ENCODE measurements around the gene OXLD1. TPM values are rescaled to one million over a fixed set of nuclear protein-coding genes. Genes with fewer than 3 reads are reported as not detected.

OXLD1 gene
- total RNA-seq, 1 donor from 2014 or later = 24.7 TPM

- Mint-ChIP-seq H3K27ac (ENCODE audit: unreplicated experiment) (peak overlapping the region; percentile 82), H3K9me3 (ENCODE audit: unreplicated experiment) (peaks cover 15% of the 10 kb centered on the region), H3K4me1 (ENCODE audit: low read depth, unreplicated experiment) (peaks cover 22% of the 10 kb centered on the region), H3K4me3 (ENCODE audit: unreplicated experiment) (peak overlapping the region; percentile 90), H3K36me3 (ENCODE audit: unreplicated experiment) (no peaks in the 10 kb centered on the region), H3K27me3 (ENCODE audit: unreplicated experiment) (peaks cover 2% of the 10 kb centered on the region)
- no peak for DNase-seq
- no peak for TF ChIP-seq CTCF (IDR thresholded peaks at IDR 0.05; ENCODE audit: partially characterized antibody, unreplicated experiment)
These were observed 18.7 kb upstream of the OXLD1 start for GRCh38 chr17:81685108-81685507.

GRCh38 chr17:81684442-81684911, 18.1 kb upstream of the OXLD1 start:
- Mint-ChIP-seq H3K27me3 (ENCODE audit: unreplicated experiment) (peaks cover 2% of the 10 kb centered on the region), H3K36me3 (ENCODE audit: unreplicated experiment) (no peaks in the 10 kb centered on the region), H3K4me1 (ENCODE audit: low read depth, unreplicated experiment) (peaks cover 20% of the 10 kb centered on the region), H3K9me3 (ENCODE audit: unreplicated experiment) (peaks cover 15% of the 10 kb centered on the region), H3K27ac (ENCODE audit: unreplicated experiment) (peak overlapping the region; percentile 82), H3K4me3 (ENCODE audit: unreplicated experiment) (peak overlapping the region; percentile 90)
- no peak for TF ChIP-seq CTCF (IDR thresholded peaks at IDR 0.05; ENCODE audit: partially characterized antibody, unreplicated experiment)
- no peak for DNase-seq

GRCh38 chr17:81683584-81684441, 17.4 kb upstream of the OXLD1 start, which contains the start of the genes ARL16 and HGS:
ARL16 (minus strand) TSS chr17:81683797; CDS start chr17:81683753, 44 bp downstream.
HGS (plus strand) TSS chr17:81684011; CDS start chr17:81684067, 56 bp downstream.
- H3K27ac Mint-ChIP-seq (ENCODE audit: unreplicated experiment) = peak within 1 kb of the TSS; percentile 90
- H3K4me3 Mint-ChIP-seq (ENCODE audit: unreplicated experiment) = peak within 1 kb of the TSS; percentile 95
- no peak for TF ChIP-seq CTCF (IDR thresholded peaks at IDR 0.05; ENCODE audit: partially characterized antibody, unreplicated experiment)
- H3K9me3 Mint-ChIP-seq (ENCODE audit: unreplicated experiment) = peaks cover 15% of the 10 kb centered on the region
- no peaks in the 10 kb centered on the region for H3K36me3 Mint-ChIP-seq (ENCODE audit: unreplicated experiment)
- peaks cover 17% of the 10 kb centered on the region for H3K4me1 Mint-ChIP-seq (ENCODE audit: low read depth, unreplicated experiment)
- H3K27me3 Mint-ChIP-seq (ENCODE audit: unreplicated experiment) = peaks cover 2% of the 10 kb centered on the region
- DNase-seq = peak; percentile 98

- peak overlapping the region; percentile 90 for H3K27ac Mint-ChIP-seq (ENCODE audit: unreplicated experiment)
- no peak for TF ChIP-seq CTCF (IDR thresholded peaks at IDR 0.05; ENCODE audit: partially characterized antibody, unreplicated experiment)
- peaks cover 14% of the 10 kb centered on the region for H3K4me1 Mint-ChIP-seq (ENCODE audit: low read depth, unreplicated experiment)
- DNase-seq = peak; percentile 35
- peaks cover 2% of the 10 kb centered on the region for H3K27me3 Mint-ChIP-seq (ENCODE audit: unreplicated experiment)
- peak overlapping the region; percentile 93 for H3K4me3 Mint-ChIP-seq (ENCODE audit: unreplicated experiment)
- no peaks in the 10 kb centered on the region for H3K36me3 Mint-ChIP-seq (ENCODE audit: unreplicated experiment)
- peaks cover 13% of the 10 kb centered on the region for H3K9me3 Mint-ChIP-seq (ENCODE audit: unreplicated experiment)
These were observed 16.8 kb upstream of the OXLD1 start for GRCh38 chr17:81683208-81683583.
